Prostate gland (tissue), 2 donors: Measurements from ENCODE around the gene RUVBL1.

Experiments
- POLR2A ChIP-seq: fragments of 450-650 bp; IDR thresholded peaks from one replicate; pipeline ENCODE4 v1.6.1; 2016; ENCODE audit warnings: antibody characterized with exemption, mild to moderate bottlenecking
- POLR2AphosphoS5 ChIP-seq: sonication (generic); formaldehyde crosslinking; IDR thresholded peaks from one replicate; pipeline ENCODE4 v1.6.1; 2017; ENCODE audit warnings: antibody characterized with exemption
- TF ChIP-seq, protein P1 (sequence below), 4 experiments: fragments of 200-600 bp in 2 of 4; fragments of 450-650 bp in 2 of 4; sonication (generic) in 2 of 4; IDR thresholded peaks; 1 replicate in 3 of 4; 2 replicates in 1 of 4; pipeline ENCODE4 v1.5.1; 2016 to 2019; ENCODE audit warnings: antibody characterized with exemption in 4 of 4, mild to moderate bottlenecking in 2 of 4, moderate library complexity in 2 of 4

DNA sequence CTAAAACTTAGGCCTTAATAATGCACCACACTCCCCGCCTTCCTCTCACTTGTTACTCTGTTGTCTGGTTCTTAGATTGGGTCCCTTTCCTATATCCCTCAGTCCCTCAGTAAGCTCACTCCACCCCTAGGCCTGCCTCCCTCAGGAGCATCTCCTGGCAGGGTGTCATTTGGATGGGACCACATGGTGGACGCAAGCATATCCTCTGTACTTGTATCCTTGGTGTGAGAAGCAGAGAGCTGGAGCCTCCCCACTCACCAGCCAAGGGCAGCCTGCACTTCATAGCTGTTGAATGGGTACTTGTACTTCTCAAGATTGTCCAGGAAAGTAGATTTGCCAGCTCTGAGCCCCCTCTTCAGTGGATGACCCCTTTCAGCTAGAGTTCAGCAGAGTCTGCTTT, 59.7 kb downstream of the RUVBL1 start:
- TF ChIP-seq, protein P1, sequence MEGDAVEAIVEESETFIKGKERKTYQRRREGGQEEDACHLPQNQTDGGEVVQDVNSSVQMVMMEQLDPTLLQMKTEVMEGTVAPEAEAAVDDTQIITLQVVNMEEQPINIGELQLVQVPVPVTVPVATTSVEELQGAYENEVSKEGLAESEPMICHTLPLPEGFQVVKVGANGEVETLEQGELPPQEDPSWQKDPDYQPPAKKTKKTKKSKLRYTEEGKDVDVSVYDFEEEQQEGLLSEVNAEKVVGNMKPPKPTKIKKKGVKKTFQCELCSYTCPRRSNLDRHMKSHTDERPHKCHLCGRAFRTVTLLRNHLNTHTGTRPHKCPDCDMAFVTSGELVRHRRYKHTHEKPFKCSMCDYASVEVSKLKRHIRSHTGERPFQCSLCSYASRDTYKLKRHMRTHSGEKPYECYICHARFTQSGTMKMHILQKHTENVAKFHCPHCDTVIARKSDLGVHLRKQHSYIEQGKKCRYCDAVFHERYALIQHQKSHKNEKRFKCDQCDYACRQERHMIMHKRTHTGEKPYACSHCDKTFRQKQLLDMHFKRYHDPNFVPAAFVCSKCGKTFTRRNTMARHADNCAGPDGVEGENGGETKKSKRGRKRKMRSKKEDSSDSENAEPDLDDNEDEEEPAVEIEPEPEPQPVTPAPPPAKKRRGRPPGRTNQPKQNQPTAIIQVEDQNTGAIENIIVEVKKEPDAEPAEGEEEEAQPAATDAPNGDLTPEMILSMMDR (IDR thresholded peaks at IDR 0.05) = no peak
- TF ChIP-seq POLR2A (no peak), POLR2AphosphoS5 (no peak)
